MM.1S (cell line): ENCODE measurements around the gene GSN.

Source experiments
- DNase-seq: peaks from one replicate; pipeline ENCODE4 v3.0.0-alpha.2; 2015
- H2AFZ ChIP-seq: fragments of 300-600 bp; sonication (generic); 2 replicates; pipeline ENCODE4 v1.6.0; 2016; ENCODE audit warnings: antibody characterized with exemption, low read length
- H3F3A ChIP-seq: fragments of 300-600 bp; sonication (generic); 2 replicates; pipeline ENCODE4 v1.6.1; 2016; ENCODE audit warnings: mild to moderate bottlenecking, antibody characterized with exemption, low read length, moderate library complexity, mixed read lengths; ENCODE audit not compliant: insufficient read depth
- H3K27ac ChIP-seq: fragments of 300-600 bp; sonication (generic); 2 replicates; pipeline ENCODE4 v1.5.1; 2016; ENCODE audit warnings: mild to moderate bottlenecking, low read length
- H3K27me3 ChIP-seq: fragments of 300-600 bp; sonication (generic); replicated peaks from 2 replicates; pipeline ENCODE4 v1.6.0; 2016; ENCODE audit warnings: low read length; ENCODE audit not compliant: insufficient read depth
- H3K36me3 ChIP-seq: fragments of 300-600 bp; sonication (generic); replicated peaks from 2 replicates; pipeline ENCODE4 v1.6.1; 2016; ENCODE audit warnings: mild to moderate bottlenecking, low read length, mixed read lengths; ENCODE audit not compliant: insufficient read depth
- H3K4me1 ChIP-seq: fragments of 300-600 bp; sonication (generic); 2 replicates; pipeline ENCODE4 v1.6.1; 2016; ENCODE audit warnings: low read length, mixed read lengths
- H3K4me2 ChIP-seq: fragments of 300-600 bp; sonication (generic); 2 replicates; pipeline ENCODE4 v1.6.0; 2016; ENCODE audit warnings: low read depth, low read length
- H3K4me3 ChIP-seq: fragments of 300-600 bp; sonication (generic); 2 replicates; pipeline ENCODE4 v1.5.1; 2016; ENCODE audit warnings: low read length, mixed read lengths
- H3K79me2 ChIP-seq: fragments of 300-600 bp; sonication (generic); 2 replicates; pipeline ENCODE4 v1.6.1; 2016; ENCODE audit warnings: mixed run types, low read length, mixed read lengths
- H3K9ac ChIP-seq: fragments of 300-600 bp; sonication (generic); 2 replicates; pipeline ENCODE4 v1.6.1; 2016; ENCODE audit warnings: low read length, mixed read lengths
- H3K9me2 ChIP-seq: fragments of 300-600 bp; sonication (generic); replicated peaks from 2 replicates; pipeline ENCODE4 v1.6.1; 2016; ENCODE audit warnings: mild to moderate bottlenecking, low read length, mixed read lengths; ENCODE audit not compliant: insufficient read depth
- H3K9me3 ChIP-seq: fragments of 300-600 bp; sonication (generic); replicated peaks from 2 replicates; pipeline ENCODE4 v1.6.1; 2016; ENCODE audit warnings: mild to moderate bottlenecking, low read length, mixed read lengths; ENCODE audit not compliant: insufficient read depth
- H4K20me1 ChIP-seq: fragments of 300-600 bp; sonication (generic); 2 replicates; pipeline ENCODE4 v1.6.1; 2016; ENCODE audit warnings: mild to moderate bottlenecking, low read length, moderate library complexity, mixed read lengths; ENCODE audit not compliant: insufficient read depth
- CTCF ChIP-seq: fragments of 300-600 bp; sonication (generic); IDR thresholded peaks from 2 replicates; pipeline ENCODE4 v1.5.1; 2016; ENCODE audit warnings: antibody characterized with exemption, low read length, mixed read lengths
- EZH2 ChIP-seq: fragments of 300-600 bp; sonication (generic); optimal IDR thresholded peaks from 2 replicates; pipeline ENCODE3; 2017; ENCODE audit warnings: low read depth, mild to moderate bottlenecking, antibody characterized with exemption, low read length, mixed read lengths
- EZH2phosphoT487 ChIP-seq: fragments of 300-600 bp; sonication (generic); IDR thresholded peaks from 2 replicates; pipeline ENCODE4 v1.6.1; 2018; ENCODE audit warnings: antibody characterized with exemption, low read length

Gene GSN

GRCh38 chr9:121225240-121225639 is 42.7 kb upstream of the GSN start:
- H4K20me1 ChIP-seq: no peaks in the 10 kb centered on the region
- H3K27me3 ChIP-seq: no peaks in the 10 kb centered on the region
- H3K27ac ChIP-seq: no peak overlapping the region
- no peak for TF ChIP-seq EZH2phosphoT487
- TF ChIP-seq CTCF: no peak
- no peak for TF ChIP-seq EZH2
- H3K9ac ChIP-seq: no peak overlapping the region
- H3K79me2 ChIP-seq: no peaks in the 10 kb centered on the region
- H3K4me1 ChIP-seq: no peaks in the 10 kb centered on the region
- H3F3A ChIP-seq: no peaks in the 10 kb centered on the region
- H3K4me2 ChIP-seq: no peak overlapping the region
- no peak overlapping the region for H2AFZ ChIP-seq
- H3K9me2 ChIP-seq: no peaks in the 10 kb centered on the region
- DNase-seq: no peak
- H3K36me3 ChIP-seq: no peaks in the 10 kb centered on the region
- no peak overlapping the region for H3K4me3 ChIP-seq
- no peaks in the 10 kb centered on the region for H3K9me3 ChIP-seq

GRCh38 chr9:121226175-121226574 is 41.8 kb upstream of the GSN start:
- no peaks in the 10 kb centered on the region for H3K4me1 ChIP-seq
- no peaks in the 10 kb centered on the region for H4K20me1 ChIP-seq
- no peaks in the 10 kb centered on the region for H3K27me3 ChIP-seq
- no peak overlapping the region for H3K27ac ChIP-seq
- no peaks in the 10 kb centered on the region for H3K36me3 ChIP-seq
- no peak overlapping the region for H2AFZ ChIP-seq
- no peaks in the 10 kb centered on the region for H3K9me2 ChIP-seq
- H3K4me3 ChIP-seq: no peak overlapping the region
- H3K9ac ChIP-seq: no peak overlapping the region
- no peaks in the 10 kb centered on the region for H3K9me3 ChIP-seq
- no peaks in the 10 kb centered on the region for H3F3A ChIP-seq
- no peaks in the 10 kb centered on the region for H3K79me2 ChIP-seq
- H3K4me2 ChIP-seq: no peak overlapping the region
- DNase-seq: no peak
- TF ChIP-seq EZH2 (no peak), CTCF (no peak), EZH2phosphoT487 (no peak)

- Histone ChIP-seq H3K4me2 (no peak overlapping the region), H3K4me1 (no peaks in the 10 kb centered on the region), H3K27me3 (no peaks in the 10 kb centered on the region), H4K20me1 (no peaks in the 10 kb centered on the region), H3F3A (no peaks in the 10 kb centered on the region), H3K9me3 (no peaks in the 10 kb centered on the region), H2AFZ (no peak overlapping the region), H3K36me3 (no peaks in the 10 kb centered on the region), H3K79me2 (no peaks in the 10 kb centered on the region), H3K4me3 (no peak overlapping the region), H3K9ac (no peak overlapping the region), H3K27ac (no peak overlapping the region), H3K9me2 (no peaks in the 10 kb centered on the region)
- TF ChIP-seq EZH2: no peak
- no peak for TF ChIP-seq CTCF
- no peak for TF ChIP-seq EZH2phosphoT487
- DNase-seq: no peak
Observed at GRCh38 chr9:121227862-121228261, 40.1 kb upstream of the GSN start.
